ENCODE results near the gene SPACA6.

The SPACA6 gene

GRCh38 chr19:51697169-51697776 is 4.1 kb downstream of the SPACA6 start:
- in situ Hi-C loops (cut with HindIII; ENCODE audit: low sequenced_read_pairs) = no loop called here
- no peak for DNase-seq (ENCODE audit: low read depth)
- H3K4me3 ChIP-seq (ENCODE audit: low read depth, low read length) = no peak overlapping the region
- TF ChIP-seq CTCF (IDR thresholded peaks at IDR 0.05; ENCODE audit: low read depth, low read length, missing control alignments) = no peak

- no peak overlapping the region for H3K4me3 ChIP-seq (ENCODE audit: low read depth, low read length)
- TF ChIP-seq CTCF (IDR thresholded peaks at IDR 0.05; ENCODE audit: low read depth, low read length, missing control alignments) = no peak
- DNase-seq (ENCODE audit: low read depth) = no peak
- in situ Hi-C loops (cut with HindIII; ENCODE audit: low sequenced_read_pairs) = no loop called here
Measured at GRCh38 chr19:51698296-51698695, 5.2 kb downstream of the SPACA6 start.

DNA sequence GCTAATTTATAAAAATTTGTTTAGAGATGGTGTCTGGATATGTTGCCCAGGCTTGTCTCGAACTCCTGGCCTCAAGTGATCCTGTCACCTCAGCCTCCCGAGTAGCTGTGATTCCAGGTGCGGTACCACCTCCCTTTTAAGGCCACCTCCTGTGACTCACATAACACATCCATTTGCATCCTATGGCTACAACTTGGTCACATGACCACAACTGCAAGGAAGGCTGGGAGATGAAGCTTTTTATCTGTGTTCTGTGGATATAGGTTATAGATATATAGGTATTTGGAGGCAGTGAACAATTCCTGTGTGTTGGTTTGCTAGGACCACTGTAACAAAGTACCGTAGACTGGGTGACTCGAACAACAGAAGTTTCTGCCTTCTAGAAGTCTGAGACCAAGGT is 6.0 kb downstream of the SPACA6 start:
- TF ChIP-seq CTCF (IDR thresholded peaks at IDR 0.05; ENCODE audit: low read depth, low read length, missing control alignments) = no peak
- H3K4me3 ChIP-seq (ENCODE audit: low read depth, low read length) = no peak overlapping the region
- in situ Hi-C loops (cut with HindIII; ENCODE audit: low sequenced_read_pairs) = no loop called here
- no peak for DNase-seq (ENCODE audit: low read depth)

DNA sequence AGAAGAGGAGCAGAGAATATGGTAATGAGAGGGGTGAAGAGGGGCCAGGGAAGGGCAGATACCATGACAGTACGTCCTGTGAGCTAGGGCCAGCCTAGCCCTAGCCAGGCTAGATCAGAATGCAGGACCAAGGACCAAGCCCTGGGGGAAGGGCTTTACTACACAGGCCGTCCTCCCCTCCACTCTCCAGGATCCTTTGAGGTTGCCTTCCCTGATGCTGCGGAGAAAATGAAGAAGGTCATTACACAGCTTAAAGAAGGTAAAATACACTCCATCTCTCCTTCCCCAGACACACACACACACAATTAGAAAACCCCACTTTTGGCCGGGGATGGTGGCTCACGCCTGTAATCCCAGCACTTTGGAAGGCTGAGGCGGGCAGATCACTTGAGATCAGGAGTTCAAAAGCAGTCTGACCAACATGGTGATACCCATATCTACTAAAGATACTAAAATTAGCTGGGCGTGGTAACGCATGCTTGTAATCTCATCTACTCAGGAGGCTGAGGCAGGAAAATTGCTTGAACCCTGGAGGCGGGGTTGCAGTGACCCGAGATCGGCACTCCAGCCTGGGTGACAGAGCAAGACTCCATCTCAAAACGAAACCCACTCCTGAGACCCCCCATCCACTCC is 8.5 kb downstream of the SPACA6 start:
- DNase-seq (ENCODE audit: low read depth) = no peak
- in situ Hi-C loops (cut with HindIII; ENCODE audit: low sequenced_read_pairs) = no loop called here
- TF ChIP-seq CTCF (IDR thresholded peaks at IDR 0.05; ENCODE audit: low read depth, low read length, missing control alignments) = no peak
- H3K4me3 ChIP-seq (ENCODE audit: low read depth, low read length) = no peak overlapping the region

- no peak for DNase-seq (ENCODE audit: low read depth)
- H3K4me3 ChIP-seq (ENCODE audit: low read depth, low read length) = no peak overlapping the region
- TF ChIP-seq CTCF (IDR thresholded peaks at IDR 0.05; ENCODE audit: low read depth, low read length, missing control alignments) = no peak
- in situ Hi-C loops (cut with HindIII; ENCODE audit: low sequenced_read_pairs) = no loop called here
Measured at GRCh38 chr19:51702103-51702824, 9.1 kb downstream of the SPACA6 start.

DNA sequence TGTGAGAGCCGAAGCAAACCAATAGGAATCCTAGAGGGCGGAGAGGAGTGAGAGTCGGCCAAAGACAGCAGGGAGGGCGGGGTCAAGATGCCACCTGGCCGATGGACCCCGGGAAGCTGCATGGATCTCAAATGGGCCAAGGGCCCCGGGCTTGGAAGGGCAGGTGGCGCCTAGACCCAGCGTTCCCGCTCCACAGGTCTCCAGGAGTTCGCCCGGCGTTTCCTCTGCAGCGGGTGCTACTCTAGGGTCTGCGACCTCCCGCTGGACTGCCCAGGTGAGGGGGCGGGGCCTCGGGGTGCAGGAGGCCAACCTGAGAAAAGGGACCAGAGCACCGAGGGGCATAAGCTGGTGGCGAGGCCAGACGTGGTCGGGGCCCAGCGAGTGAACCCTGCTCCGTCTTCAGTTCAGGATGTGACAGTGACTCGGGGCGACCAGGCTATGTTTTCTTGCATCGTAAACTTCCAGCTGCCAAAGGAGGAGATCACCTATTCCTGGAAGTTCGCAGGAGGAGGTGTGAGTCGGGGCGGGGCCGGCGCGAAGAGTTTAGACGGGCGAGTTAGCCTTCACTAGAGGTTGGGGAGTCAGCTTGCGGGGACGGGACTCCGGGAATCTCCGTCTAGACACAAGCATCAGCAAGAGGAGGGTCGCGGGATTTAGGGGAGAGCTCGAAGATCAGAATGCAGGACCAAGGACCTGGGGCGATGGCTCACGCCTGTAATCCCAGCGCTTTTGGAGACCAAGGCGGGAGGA is 9.9 kb downstream of the SPACA6 start:
- no peak for TF ChIP-seq CTCF (IDR thresholded peaks at IDR 0.05; ENCODE audit: low read depth, low read length, missing control alignments)
- in situ Hi-C loops (cut with HindIII; ENCODE audit: low sequenced_read_pairs) = no loop called here
- no peak overlapping the region for H3K4me3 ChIP-seq (ENCODE audit: low read depth, low read length)
- DNase-seq (ENCODE audit: low read depth) = no peak
